Tongue (tissue), 2 donors: ENCODE results near the gene RALGPS1. TPM values are rescaled to one million over a fixed set of nuclear protein-coding genes. Genes with fewer than 3 reads are reported as not detected.
"Not testable (repeated sequence)": the region's sequence is repeated elsewhere in the genome, so short reads cannot be mapped to it uniquely, and the experiment has no call there.

Experiments used
- DNase-seq: peaks from one replicate; pipeline ENCODE4 v3.0.0-alpha.2; 2015
- total RNA-seq: library from RNA; depleted of rRNA; stranded (reverse); fragments of >200 nt; gene quantifications from one replicate; pipeline ENCODE4 v1.2.3, GENCODE V29; 2014

The RALGPS1 gene
- total RNA-seq, 1 donor from 2014 or later = 11.7 TPM

DNA sequence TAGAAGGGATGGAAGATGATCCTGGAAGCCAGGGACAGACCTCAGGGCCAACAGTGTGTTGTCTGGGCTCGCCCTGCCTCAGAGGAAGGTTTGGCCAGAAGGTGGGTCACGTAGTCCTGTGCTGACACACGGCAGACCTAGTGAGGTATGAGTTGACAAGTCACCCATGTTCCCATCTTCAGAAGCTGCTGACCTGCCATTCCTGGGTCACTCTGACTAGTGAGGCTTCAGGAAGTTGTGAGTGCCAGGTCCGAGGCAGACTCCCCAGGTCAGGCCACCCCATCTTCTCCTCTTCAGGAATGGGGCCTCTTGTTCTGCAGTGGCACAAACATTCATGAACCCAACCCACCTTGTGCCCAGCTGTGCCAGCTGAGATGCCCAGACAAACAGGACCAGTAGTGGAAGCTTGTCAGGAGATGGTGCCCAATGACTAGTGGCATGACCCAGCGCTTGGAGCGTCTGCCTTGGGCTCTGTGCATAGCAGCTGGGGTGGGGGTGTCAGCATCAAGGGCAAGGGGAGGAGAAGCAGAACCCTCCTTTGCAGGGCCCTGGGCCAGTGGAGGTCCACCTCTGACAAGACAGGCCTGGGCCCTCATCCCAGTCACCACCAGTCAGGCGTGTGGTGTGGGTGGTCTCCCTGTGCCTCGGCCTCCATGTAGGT is 224.6 kb downstream of the RALGPS1 start:
- DNase-seq = no peak

DNA sequence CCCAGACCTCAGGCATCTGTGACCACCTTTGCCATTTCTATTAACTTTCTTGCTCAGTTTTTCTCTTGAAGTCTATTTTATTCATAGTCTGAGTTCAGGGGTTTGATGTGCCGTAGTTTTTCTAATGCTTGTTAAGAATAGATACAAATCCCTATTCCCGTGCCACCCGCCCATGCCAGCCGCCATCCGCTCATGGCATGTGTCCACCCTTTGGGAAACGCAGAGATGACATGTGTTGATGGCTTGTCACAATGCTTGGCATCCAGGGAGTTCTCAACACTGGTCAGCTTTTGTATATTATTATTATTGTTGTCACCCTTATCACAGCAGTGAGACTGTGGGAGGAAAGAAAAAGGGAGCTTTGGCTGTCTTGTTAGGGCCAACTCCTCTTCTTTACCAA is 225.2 kb downstream of the RALGPS1 start:
- DNase-seq = no peak

DNA sequence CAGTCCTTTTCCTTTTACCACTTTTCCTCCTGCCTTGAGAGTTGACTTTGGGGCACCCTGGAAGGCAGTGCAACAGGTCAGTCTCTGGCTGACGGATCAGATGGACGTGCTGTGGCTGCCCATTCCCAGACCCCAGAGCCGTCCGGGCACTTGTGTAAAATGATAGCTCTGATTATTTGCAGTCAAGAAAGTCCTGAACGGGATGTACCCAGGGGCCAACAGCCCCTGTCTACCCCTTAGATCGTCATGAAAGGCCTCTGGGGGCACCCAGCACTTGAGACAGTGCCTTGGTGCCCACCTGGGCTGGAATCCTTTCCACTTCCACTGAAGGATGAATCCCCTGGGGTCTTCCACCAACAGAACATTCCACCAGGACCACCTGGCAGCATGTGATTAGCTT is 225.6 kb downstream of the RALGPS1 start:
- no peak for DNase-seq

DNA sequence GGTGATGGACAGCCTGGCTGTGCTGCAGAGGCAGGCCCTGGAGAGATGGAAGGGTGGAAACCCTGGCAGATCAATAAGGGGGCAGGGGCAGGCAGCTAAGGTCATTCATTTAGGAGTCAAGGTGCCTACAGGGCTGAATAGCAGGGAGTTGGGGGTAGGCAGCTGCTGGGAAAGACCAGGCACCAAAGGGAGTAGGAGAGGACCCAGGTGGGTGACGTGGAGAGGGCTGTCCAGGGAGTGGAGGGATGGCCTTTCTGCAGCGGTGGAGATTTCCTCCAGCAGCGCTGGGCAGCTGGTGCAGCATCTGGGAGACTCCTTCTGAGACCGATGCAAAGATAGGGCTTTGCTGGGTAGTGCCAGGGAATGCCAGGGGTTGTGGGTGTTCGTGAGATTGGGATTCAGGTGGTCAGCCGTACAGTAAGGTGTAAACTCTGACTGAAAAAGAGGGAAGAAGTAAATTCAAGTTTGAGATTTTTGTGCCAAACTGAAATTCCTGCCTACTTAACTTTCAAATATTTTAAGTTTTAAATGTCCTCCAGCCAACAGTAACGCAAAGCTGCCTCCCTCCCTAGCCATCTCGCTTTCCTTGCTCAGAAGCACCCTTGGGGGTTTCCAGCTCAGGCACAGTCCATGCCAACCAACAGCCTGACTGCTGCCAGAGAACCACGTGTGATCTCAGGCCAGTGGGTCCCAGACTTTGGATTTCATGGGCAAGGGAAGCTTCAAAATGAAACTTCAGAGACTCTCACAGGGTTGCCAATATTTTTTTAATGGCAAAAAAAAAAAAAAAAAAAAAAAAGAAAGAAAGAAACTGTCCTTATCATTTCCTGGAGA is 226.5 kb downstream of the RALGPS1 start:
- peak; percentile 47 for DNase-seq

DNA sequence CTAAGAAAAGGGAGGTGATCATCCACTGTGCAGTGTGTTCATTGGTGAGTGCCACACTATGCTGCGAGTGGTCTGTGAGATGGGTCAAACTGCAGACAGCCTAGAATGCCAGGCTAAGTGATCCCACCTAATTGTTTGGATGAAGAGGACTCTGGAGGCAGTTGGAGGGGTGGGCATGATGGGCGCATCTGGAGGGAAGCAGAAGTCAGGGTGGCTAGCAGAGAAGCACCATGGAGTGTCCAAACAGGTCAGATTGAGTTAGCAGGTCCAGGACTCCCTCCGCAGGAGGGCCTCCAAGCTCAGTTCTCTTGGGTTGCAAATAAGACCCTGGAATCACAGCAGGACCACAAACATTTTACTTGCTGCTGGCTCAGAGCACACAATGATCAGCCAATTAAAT is 227.7 kb downstream of the RALGPS1 start:
- no peak for DNase-seq

DNA sequence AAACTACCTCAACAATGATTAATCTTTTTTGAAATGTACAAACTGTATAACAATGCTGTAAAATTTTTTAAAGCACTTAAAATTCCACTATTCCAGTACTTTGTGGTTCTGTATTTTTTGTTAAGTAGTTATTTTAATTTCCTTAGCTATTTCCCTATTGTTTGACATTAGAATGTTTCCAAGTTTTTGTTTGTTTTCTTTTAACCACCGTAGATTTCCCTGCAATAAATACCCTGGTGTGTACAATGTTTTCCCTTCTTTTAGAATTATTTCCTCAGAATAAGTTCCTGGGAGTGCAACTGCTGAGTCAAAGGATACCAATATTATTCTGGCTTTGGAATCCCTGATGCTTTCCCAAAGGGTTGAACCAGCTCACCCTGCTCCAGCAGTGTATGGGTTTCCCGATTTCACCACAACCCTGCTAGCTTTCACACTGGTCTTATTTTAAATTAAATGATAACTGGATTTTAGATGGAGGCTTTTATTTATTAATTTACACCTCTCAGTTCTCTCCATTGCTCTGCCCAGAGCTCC is 228.4 kb downstream of the RALGPS1 start:
- DNase-seq = no peak

DNA sequence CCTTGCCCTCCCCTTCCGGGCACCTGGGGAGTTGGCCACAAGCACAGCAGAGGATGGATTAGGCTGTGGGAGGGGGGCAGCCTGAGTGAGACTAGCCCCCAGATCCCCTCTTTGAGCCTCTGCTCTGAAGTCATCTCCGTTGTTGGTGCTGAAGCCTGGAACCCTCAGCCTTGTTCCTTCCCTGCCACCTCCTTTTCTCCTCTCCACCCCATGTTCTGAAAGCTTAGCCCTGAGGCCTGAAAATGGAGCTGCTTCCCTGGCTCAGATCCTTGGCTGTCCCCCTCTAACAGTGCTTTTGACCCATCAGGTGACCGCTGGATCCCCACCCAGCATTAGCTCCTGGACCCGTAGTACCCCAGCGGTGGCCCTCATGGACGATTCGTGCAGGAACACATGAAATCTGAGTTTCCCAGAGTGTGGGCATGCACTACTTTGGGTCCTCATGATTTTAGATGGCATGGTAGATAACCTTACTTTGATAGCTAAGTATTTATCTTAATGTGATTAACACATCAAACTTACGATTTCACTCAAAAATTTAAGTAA is 229.4 kb downstream of the RALGPS1 start:
- DNase-seq = no peak

DNA sequence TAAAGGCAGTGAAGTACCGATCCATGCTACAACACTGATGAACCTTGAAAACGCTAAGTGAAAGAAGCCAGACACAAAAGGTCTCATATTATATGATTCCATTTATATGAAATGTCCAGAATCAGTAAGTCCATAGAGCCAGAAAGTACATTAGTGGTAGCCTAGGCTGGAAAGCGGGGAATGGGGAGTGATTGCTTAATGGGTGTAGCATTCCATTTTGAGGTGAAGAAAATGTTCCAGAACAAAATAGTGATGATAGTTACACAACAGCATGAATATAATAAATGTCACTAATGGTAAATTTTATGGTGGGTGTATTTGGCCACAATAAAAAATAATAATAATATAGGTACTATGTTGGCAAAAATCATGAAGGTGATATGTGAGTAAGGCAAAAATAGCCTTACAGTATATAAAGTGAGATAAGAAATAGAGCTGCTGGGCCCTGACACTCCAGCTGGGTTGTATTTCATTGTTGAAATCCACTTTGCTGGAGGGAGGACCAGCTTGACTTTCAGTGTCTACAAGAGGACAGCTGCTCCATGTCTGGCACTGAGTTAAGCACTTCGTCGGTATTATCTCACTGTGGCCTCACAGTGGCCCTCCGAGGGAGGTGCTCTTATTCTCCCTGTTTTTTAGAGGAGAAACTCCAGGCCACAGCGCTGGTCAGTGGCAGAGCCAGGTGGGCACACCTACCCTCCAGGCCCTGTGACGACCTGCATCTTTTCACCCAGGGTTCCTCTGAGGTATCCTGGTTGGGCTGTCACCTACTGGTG is 230.3 kb downstream of the RALGPS1 start:
- peak; percentile 76 for DNase-seq

DNA sequence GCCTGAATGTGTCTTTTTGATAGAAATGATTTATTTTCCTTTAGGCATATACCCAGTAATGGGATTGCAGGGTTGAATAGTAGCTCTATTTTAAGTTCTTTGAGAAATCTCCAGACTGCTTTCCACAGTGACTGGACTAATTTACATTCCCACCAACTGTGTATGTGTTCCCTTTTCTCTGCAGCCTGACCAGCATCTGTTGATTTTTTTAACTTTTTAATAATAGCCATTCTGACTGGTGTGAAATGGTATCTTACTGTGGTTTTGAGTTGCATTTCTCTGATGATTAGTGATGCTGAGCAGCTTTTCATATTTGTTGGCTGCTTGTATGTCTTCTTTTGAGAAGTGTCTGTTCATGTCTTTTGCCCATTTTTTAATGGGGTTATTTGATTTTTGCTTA is 232.3 kb downstream of the RALGPS1 start:
- not testable (repeated sequence) for DNase-seq

DNA sequence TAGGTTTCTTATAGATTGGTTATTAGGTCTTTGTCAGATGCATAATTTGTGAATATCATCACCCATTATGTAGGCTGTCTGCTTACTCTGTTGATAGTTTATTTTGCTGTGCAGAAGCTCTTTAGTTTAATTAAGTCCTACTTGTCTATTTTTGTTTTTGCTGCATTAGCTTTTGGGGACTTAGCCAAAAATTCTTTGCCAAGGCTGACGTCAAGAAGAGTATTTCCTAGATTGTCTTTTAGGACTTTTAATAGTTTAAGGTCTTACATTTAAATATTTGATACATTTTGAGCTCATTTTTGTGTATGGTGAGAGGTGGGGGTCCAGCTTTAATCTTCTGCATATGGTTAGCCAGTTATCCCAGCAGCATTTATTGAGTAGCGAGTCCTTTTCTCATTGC is 232.7 kb downstream of the RALGPS1 start:
- no peak for DNase-seq

DNA sequence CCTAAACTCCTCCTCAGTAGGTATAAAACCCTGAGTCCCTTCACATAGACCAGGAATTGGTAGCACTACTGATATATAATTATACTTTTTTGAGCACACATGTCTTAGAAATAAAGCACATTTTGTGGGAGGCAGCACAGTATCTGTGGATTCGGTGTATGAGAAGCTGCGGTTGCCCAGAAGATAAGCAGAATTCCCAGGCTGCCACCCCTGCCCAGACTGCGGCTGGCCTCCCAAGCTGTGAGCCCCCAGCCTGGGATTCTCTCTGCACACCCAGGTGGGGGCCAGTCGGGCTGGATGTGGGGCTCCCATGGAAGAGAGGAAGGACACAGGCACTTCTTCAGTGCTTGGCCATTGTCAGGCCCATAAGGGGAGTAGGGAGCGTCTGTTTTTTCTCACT is 233.4 kb downstream of the RALGPS1 start:
- DNase-seq = no peak

DNA sequence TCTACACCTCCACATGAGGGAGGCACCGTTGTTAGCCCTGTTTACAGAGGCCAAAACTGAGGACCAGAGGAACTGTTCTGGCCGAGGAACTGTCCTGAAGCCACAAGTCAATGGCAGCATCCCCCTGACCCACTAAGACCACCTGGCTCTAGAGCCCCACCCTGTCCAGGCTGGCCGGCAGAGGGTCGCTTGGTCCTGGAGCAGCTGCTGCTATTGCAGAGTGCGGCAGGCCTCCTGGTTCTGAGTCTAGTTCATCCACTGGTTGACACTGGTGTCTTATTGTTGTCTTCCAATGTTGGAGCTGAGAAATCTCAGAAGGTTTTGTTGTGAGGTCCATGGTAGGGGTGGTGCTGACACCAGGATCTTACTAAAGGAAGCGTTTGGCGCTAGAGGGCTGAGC is 234.4 kb downstream of the RALGPS1 start:
- DNase-seq = no peak

DNA sequence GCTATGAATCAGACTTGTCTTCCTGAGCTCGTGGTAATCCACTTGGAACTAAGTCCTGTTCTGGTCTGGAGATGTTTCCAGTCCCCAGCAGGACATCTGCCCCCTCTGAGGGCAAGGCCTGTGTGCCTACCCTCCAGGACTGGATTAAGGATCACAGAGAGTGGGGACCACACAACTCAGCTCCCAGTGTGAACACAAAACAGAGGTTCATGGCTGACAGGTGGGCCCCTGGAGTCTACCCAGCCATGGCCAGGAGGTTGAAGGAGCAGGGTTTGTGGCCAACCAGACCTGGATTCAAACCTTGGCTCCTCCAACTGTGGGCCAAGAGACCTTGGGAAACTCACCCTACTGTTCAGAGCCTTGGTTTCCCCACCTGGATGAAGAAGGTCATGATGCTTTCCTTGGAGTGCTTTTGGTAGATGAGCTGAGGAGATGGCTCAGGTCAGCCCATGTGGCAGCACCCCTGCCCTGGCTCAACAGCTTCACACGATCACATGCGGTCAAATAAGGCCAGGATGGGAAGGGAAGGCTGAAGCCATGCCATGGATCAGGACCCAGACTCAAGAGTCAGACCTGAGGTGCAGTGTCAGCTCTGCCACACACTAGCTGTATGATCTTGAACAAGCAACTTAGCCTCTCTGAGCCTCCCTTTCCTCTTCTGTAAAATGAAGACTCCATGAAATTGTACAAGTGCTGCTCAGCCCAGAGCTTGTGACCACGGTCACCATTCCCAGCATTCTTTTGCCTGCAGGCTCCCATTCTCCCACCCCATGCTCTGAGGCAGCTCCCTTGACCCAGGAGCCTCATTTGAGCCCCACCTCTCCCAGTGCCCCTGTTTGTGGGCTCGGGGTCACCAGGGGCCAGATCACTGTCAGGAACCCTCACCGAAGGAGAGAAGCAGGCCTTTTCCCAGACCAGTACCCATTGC is 235.1 kb downstream of the RALGPS1 start:
- DNase-seq = no peak

DNA sequence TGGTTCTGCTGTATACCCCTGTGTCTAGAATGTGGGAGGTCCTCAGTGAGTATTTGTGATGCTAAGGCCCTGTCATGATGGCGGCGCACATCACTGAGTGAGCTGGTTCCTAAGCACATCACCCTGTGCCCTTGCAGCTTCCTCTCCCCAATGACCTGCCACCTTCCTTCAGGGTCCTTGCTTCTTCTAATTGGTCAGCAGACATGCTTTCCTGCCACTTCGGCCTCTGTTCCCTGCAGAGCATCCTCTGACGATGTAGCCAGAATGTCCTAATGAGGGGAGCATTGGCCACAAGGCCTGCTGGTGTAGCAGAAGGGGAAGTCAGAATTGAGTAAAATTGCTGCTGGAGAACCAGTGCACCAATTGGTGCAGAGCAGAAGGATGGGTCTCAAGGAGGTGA is 238.9 kb downstream of the RALGPS1 start:
- no peak for DNase-seq

DNA sequence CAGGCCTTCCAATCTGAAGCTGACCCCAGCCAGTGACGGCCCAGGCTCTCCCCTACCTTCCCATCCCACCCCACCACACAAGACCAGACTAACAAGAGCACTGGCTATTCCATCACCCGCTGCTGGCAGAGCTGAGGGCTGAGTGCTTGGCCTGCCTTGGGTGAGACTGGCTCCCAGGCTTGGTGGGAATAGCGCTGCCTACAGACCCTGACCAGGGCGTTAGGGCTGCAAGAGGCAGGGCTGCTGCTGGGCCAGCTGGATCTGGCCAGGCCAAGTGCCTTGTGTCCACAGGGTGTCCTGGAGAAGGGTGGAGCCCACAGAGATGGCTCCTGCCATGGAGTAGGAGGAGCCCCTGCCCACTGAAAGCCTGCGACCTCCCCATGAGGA is 239.4 kb downstream of the RALGPS1 start:
- DNase-seq = no peak

DNA sequence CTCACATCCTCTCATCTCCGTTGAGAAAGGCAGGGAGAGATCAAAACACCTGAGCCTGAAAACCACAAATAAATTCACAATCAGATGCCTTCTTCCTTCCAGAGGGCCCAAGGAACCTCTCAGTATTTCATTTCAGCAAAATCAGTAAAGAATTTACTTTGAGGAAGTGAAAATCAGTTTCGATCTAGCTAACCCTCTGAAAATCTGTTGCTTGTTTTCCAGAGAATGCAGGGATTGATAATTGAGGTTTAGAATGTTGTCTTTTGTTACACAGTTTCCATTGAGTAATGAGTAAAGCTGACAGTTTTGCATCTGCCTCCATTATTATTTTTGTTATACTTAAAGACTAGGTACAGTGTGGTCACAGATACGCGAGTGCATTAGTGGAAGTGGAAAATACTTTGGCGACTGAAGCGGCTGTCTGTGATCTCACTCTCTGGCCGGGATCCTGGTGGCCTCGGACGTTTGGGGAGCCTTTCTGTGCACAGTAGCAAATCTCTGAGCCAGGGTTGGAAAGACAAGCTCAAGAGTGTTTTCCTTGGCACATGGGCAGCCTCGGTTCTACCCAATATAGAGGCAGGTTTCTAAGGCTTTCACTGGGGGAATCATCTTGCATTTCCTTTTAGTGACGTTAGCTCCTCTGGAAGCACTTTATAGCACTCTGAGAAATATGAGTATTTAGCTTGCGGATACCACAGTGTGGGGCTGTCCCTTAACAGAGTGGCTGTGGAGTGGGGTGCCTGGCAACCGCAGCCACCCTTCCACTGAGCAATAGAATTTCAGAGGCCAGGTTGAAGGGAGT is 240.0 kb downstream of the RALGPS1 start:
- DNase-seq = peak; percentile 84

DNA sequence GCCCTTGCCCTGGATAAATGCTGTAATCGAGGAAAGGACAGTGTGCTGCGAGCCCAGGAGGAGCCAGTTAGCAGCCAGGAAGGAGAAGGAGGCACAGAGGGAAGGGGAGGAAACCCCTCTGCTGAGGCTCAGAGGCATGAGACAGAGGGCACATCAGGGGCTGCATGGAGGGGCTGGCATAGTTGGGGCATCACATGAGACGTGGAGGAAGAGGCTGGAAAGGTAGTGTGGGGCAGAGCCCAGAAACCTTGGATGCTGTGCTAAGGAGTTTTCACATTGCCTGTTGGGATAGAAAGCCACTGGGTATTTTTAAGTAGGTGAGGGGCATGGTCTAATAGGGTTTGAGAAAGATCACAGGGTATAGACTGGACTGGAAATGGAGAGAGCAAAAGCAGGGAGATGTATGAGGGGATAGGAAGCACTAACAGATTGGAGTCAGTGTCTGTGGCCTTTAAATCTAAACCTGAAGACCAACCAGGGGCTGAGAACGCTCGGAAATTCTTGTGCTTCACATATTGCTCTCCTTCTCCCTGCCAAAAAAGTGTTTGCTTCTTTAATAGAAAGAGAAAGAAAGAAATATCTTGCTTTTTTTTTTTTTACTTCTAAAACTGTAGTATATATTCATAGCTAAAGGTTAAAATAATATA is 240.9 kb downstream of the RALGPS1 start:
- DNase-seq = no peak

DNA sequence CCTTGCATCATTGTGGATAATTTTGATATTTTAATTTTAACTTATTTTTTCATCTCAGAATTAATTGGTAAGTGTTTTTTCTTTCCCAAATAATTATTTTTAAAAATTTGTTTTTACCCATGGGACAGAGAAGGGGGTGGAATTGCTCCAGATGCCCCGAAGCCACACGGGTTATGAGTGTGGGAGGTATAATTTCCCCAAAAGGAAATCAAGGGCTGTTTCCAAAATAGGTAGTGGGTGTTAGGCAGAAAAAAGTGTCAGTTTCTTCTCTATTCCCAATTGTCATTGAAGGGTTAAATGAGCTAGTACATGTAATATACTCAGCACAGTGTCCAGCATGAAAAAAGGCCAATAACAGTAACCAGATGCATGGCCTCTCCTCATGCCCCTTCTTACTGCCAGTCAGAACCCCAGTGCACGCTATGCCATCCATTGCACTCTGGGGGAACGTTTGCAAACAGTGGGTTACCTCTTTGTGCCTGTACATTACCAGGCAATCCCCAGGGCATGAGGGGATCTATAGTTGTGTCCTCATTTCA is 244.3 kb downstream of the RALGPS1 start:
- no peak for DNase-seq

DNA sequence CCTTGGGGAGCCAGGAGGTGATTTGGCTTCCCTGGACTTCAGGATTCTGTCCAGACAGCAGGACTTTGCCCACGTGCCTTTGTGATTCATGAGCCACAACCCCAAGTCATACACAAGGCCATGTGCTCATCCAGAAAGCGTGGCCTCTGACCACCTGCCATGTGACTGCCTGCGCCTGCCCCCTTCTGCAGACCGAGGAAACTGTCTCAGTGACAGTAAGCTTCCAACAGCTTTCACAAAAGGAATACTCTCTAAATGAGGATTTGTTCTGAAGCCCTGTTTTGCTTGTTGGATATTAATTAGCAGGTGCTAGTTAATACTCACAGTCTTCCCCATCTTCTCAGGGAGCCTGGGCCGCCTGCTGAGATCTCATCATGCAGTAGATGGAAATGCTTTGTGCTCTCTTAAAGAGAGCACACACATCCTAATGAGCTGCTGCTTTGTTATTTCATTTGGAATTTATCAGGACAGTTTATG is 244.8 kb downstream of the RALGPS1 start:
- peak; percentile 41 for DNase-seq
